OCI-M2 (cell line): ENCODE data around the gene DPPA3.
"Not testable (repeated sequence)": the region's sequence is repeated elsewhere in the genome, so short reads cannot be mapped to it uniquely, and the experiment has no call there.

Experiments
- DNase-seq: peaks from one replicate; lab custom pipeline; 2025; ENCODE audit not compliant: unreplicated experiment; lab: John Stamatoyannopoulos, UW

Gene DPPA3

GRCh38 chr12:7729746-7730145 lies 18.5 kb downstream of the DPPA3 start:
- no peak for DNase-seq

GRCh38 chr12:7730984-7731383 lies 19.8 kb downstream of the DPPA3 start:
- not testable (repeated sequence) for DNase-seq

GRCh38 chr12:7731486-7731885 lies 20.3 kb downstream of the DPPA3 start:
- DNase-seq = no peak

- no peak for DNase-seq
Observed at GRCh38 chr12:7732993-7733392, 21.8 kb downstream of the DPPA3 start.

GRCh38 chr12:7747246-7747645 lies 36.0 kb downstream of the DPPA3 start, which contains the start of gene CLEC4C:
CLEC4C (minus strand) TSS chr12:7747375; CDS start chr12:7747348, 27 bp downstream.
- no peak for DNase-seq

- no peak for DNase-seq
Observed at GRCh38 chr12:7748852-7749251, 37.6 kb downstream of the DPPA3 start.

- DNase-seq = no peak
Observed at GRCh38 chr12:7749442-7749841, 38.2 kb downstream of the DPPA3 start.

- no peak for DNase-seq
Observed at GRCh38 chr12:7750350-7750749, 39.1 kb downstream of the DPPA3 start.

- no peak for DNase-seq
Observed at GRCh38 chr12:7751394-7751793, 40.2 kb downstream of the DPPA3 start.

GRCh38 chr12:7751941-7752922 lies 41.0 kb downstream of the DPPA3 start:
- DNase-seq = not testable (repeated sequence)

- DNase-seq = not testable (repeated sequence)
Observed at GRCh38 chr12:7755668-7756067, 44.4 kb downstream of the DPPA3 start.

- DNase-seq = no peak
Observed at GRCh38 chr12:7756993-7757392, 45.8 kb downstream of the DPPA3 start.

- no peak for DNase-seq
Observed at GRCh38 chr12:7758766-7759140, 47.5 kb downstream of the DPPA3 start.
